ENCODE data around the gene PCDH15. TPM values are rescaled to one million over a fixed set of nuclear protein-coding genes. Genes with fewer than 3 reads are reported as not detected.

PCDH15 gene
- total and polyA plus RNA-seq, 2 of the 4 experiments (the other 2 are of a cell fraction): not detected

DNA sequence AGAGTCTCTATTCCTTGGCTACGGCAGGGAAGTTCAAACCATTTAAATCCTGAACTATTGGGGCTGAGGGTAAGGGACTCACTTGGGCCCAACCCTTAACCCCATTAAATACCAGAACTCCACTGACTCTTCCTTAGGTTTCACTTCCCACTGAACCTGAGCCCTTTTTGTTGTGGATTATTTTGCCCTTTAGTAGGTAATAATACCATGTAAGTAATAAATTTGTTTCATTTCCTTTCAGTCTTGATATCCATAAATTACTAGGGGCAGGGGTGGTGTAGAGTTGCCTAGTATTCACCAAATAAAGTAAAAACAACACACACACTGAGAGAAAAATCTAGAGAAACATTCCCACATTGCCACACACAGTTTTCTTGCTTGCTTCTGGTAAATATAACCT is 352.0 kb downstream of the PCDH15 start:
- Histone ChIP-seq H2AK9ac (replicated peaks; ENCODE audit: low read depth, low read length, poor library complexity) (no peak overlapping the region), H3K79me1 (ENCODE audit: low read depth in 1 of 2, low read length in 2 of 2) (no peaks in the 10 kb centered on the region), H3K4me2 (ENCODE audit: low read depth, low read length) (no peak overlapping the region), H2BK5ac (ENCODE audit: low read depth, low read length, poor library complexity, severe bottlenecking) (no peak overlapping the region), H2BK15ac (ENCODE audit: low read depth, low read length) (no peak overlapping the region), H3K14ac (replicated peaks; ENCODE audit: low read depth, low read length) (no peak overlapping the region), H3K27ac (ENCODE audit: insufficient read depth, low read length) (no peak overlapping the region), H3K4me3 (ENCODE audit: insufficient read depth, low read depth, low read length) (no peak overlapping the region), H3K9ac (ENCODE audit: low read depth, low read length) (no peak overlapping the region), H2BK120ac (ENCODE audit: low read depth, low read length) (no peak overlapping the region), H3K9me1 (ENCODE audit: insufficient read depth, low read length) (no peaks in the 10 kb centered on the region), H3K56ac (ENCODE audit: extremely low read depth, insufficient read depth, low read length) (no peak overlapping the region), H3K27me3 (ENCODE audit: control insufficient read depth, insufficient read depth, low read length) (no peaks in the 10 kb centered on the region), H2AFZ (replicated peaks; ENCODE audit: low read length, poor library complexity) (no peak overlapping the region), H4K5ac (ENCODE audit: low read depth, low read length) (no peak overlapping the region), H2AK5ac (ENCODE audit: low read depth, low read length) (no peak overlapping the region), H3K4ac (ENCODE audit: low read depth, low read length) (no peak overlapping the region), H4K91ac (ENCODE audit: insufficient read depth, low read depth, low read length) (no peak overlapping the region), H3K9me3 (ENCODE audit: control insufficient read depth, insufficient read depth, low read length) (no peaks in the 10 kb centered on the region), H3K4me1 (ENCODE audit: control insufficient read depth, insufficient read depth, low read length) (no peaks in the 10 kb centered on the region), H4K20me1 (ENCODE audit: insufficient read depth, low read length) (no peaks in the 10 kb centered on the region), H3K36me3 (ENCODE audit: control insufficient read depth, insufficient read depth, low read length) (no peaks in the 10 kb centered on the region), H3K18ac (ENCODE audit: low read depth, low read length) (no peak overlapping the region), H2BK20ac (ENCODE audit: low read depth, low read length) (no peak overlapping the region), H3K23ac (ENCODE audit: low read depth, low read length) (no peak overlapping the region), H4K8ac (ENCODE audit: low read depth in 2 of 2, low read length in 2 of 2) (no peak overlapping the region)
- no CpG with 5 or more reads among the region's 1 CpG for WGBS, 2 experiments (ENCODE audit: extremely low coverage in 2 of 2, insufficient read length in 1 of 2)
- intact Hi-C loops (cut with micrococcal nuclease) (no loop called here), dilution Hi-C loops (cut with HindIII; ENCODE audit: low sequenced_read_pairs, unreplicated experiment) (no loop called here), in situ Hi-C loops (cut with MboI; ENCODE audit: low sequenced_read_pairs) (no loop called here)
- ATAC-seq (ENCODE audit: low read depth): no peak
- CTCF ChIA-PET: no interaction called here
- no peak for DNase-seq
- BruUV-seq (replicated peaks): no TSS peak
- TF ChIP-seq SMC3 (IDR thresholded peaks at IDR 0.05; ENCODE audit: low read depth, low read length): no peak
- TF ChIP-seq FOS (IDR thresholded peaks at IDR 0.05; ENCODE audit: low read depth, low read length): no peak
- TF ChIP-seq, protein P1, sequence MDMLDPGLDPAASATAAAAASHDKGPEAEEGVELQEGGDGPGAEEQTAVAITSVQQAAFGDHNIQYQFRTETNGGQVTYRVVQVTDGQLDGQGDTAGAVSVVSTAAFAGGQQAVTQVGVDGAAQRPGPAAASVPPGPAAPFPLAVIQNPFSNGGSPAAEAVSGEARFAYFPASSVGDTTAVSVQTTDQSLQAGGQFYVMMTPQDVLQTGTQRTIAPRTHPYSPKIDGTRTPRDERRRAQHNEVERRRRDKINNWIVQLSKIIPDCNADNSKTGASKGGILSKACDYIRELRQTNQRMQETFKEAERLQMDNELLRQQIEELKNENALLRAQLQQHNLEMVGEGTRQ (IDR thresholded peaks at IDR 0.05; ENCODE audit: low read depth, low read length): no peak
- TF ChIP-seq, protein P2, sequence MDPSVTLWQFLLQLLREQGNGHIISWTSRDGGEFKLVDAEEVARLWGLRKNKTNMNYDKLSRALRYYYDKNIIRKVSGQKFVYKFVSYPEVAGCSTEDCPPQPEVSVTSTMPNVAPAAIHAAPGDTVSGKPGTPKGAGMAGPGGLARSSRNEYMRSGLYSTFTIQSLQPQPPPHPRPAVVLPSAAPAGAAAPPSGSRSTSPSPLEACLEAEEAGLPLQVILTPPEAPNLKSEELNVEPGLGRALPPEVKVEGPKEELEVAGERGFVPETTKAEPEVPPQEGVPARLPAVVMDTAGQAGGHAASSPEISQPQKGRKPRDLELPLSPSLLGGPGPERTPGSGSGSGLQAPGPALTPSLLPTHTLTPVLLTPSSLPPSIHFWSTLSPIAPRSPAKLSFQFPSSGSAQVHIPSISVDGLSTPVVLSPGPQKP (IDR thresholded peaks at IDR 0.05; ENCODE audit: borderline replicate concordance, low read depth, low read length): no peak
- no peak for TF ChIP-seq BHLHE40 (IDR thresholded peaks at IDR 0.05; ENCODE audit: low read depth, low read length)
- TF ChIP-seq MAFK (IDR thresholded peaks at IDR 0.05; ENCODE audit: low read depth, low read length): no peak
- TF ChIP-seq MXI1 (IDR thresholded peaks at IDR 0.05; ENCODE audit: borderline replicate concordance, low read depth, low read length): no peak
- no peak for TF ChIP-seq RFX5 (IDR thresholded peaks at IDR 0.05; ENCODE audit: low read depth, low read length)
- no peak for TF ChIP-seq CHD1 (IDR thresholded peaks at IDR 0.05; ENCODE audit: low read depth, low read length)
- no peak for TF ChIP-seq MAZ (IDR thresholded peaks at IDR 0.05; ENCODE audit: borderline replicate concordance, low read depth, low read length)
- no peak for TF ChIP-seq RCOR1 (IDR thresholded peaks at IDR 0.05; ENCODE audit: insufficient replicate concordance, low read length)
- TF ChIP-seq NFE2L2 (IDR thresholded peaks at IDR 0.05; ENCODE audit: low read depth, low read length): no peak
- no peak for TF ChIP-seq RAD21 (IDR thresholded peaks at IDR 0.05; ENCODE audit: low read length)
- no peak for TF ChIP-seq CEBPB (IDR thresholded peaks at IDR 0.05; ENCODE audit: low read depth, low read length)
- no peak for TF ChIP-seq POLR2A (IDR thresholded peaks at IDR 0.05; ENCODE audit: low read depth, low read length)
- TF ChIP-seq, protein P3, sequence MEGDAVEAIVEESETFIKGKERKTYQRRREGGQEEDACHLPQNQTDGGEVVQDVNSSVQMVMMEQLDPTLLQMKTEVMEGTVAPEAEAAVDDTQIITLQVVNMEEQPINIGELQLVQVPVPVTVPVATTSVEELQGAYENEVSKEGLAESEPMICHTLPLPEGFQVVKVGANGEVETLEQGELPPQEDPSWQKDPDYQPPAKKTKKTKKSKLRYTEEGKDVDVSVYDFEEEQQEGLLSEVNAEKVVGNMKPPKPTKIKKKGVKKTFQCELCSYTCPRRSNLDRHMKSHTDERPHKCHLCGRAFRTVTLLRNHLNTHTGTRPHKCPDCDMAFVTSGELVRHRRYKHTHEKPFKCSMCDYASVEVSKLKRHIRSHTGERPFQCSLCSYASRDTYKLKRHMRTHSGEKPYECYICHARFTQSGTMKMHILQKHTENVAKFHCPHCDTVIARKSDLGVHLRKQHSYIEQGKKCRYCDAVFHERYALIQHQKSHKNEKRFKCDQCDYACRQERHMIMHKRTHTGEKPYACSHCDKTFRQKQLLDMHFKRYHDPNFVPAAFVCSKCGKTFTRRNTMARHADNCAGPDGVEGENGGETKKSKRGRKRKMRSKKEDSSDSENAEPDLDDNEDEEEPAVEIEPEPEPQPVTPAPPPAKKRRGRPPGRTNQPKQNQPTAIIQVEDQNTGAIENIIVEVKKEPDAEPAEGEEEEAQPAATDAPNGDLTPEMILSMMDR (conservative IDR thresholded peaks at IDR 0.05; ENCODE audit: low read depth, low read length): no peak
- POLR2A ChIA-PET (ENCODE audit: unreplicated experiment): no interaction called here

All from IMR-90 (cell line).